Neuronal stem cell (in vitro differentiated cells): ENCODE data around the gene ADNP.

ENCODE experiments used
- DNase-seq: peaks from one replicate; pipeline ENCODE4 v3.0.0-alpha.2; 2013; ENCODE audit warnings: low spot score
- H2AFZ ChIP-seq: one replicate; pipeline ENCODE4 v1.6.1; 2013; ENCODE audit warnings: mild to moderate bottlenecking, low read length, inconsistent platforms
- H2AK5ac ChIP-seq: 2 replicates; pipeline ENCODE4 v1.6.1; 2013; ENCODE audit warnings: low read depth, mild to moderate bottlenecking, inconsistent platforms, low read length, moderate library complexity, mixed read lengths
- H2BK120ac ChIP-seq: 2 replicates; pipeline ENCODE4 v1.6.1; 2013; ENCODE audit warnings: low read depth, mild to moderate bottlenecking, inconsistent platforms, low read length, moderate library complexity, mixed read lengths
- H2BK12ac ChIP-seq: one replicate; pipeline ENCODE4 v1.6.1; 2013; ENCODE audit warnings: low read length, inconsistent platforms
- H2BK15ac ChIP-seq: 2 replicates; pipeline ENCODE4 v1.6.1; 2013; ENCODE audit warnings: mild to moderate bottlenecking, low read length, inconsistent platforms, mixed read lengths
- H2BK5ac ChIP-seq: one replicate; pipeline ENCODE4 v1.6.1; 2013; ENCODE audit warnings: inconsistent platforms, mild to moderate bottlenecking, low read length, moderate library complexity
- H3K14ac ChIP-seq: one replicate; pipeline ENCODE4 v1.6.1; 2013; ENCODE audit warnings: low read length, inconsistent platforms
- H3K18ac ChIP-seq: 2 replicates; pipeline ENCODE4 v1.6.1; 2013; ENCODE audit warnings: low read length, inconsistent platforms
- H3K23ac ChIP-seq: 2 replicates; pipeline ENCODE4 v1.6.1; 2013; ENCODE audit warnings: low read depth, mild to moderate bottlenecking, mixed read lengths, low read length, inconsistent platforms; ENCODE audit not compliant: poor library complexity
- H3K27ac ChIP-seq: replicated peaks from 3 replicates; pipeline ENCODE4 v1.5.1; 2013; ENCODE audit warnings: low read length, inconsistent platforms
- H3K27me3 ChIP-seq, 3 experiments: 2 replicates each; pipeline ENCODE4 v1.6.1; 2013; ENCODE audit warnings: low read length in 3 of 3, mild to moderate bottlenecking in 2 of 3, inconsistent platforms in 1 of 3, low read depth in 1 of 3, mixed read lengths in 1 of 3, moderate library complexity in 1 of 3; ENCODE audit not compliant: control insufficient read depth in 3 of 3, insufficient read depth in 3 of 3
- H3K36me3 ChIP-seq, 2 donors: replicated peaks in 1 of 2; 2 replicates each; pipeline ENCODE4 v1.6.1; 2013; ENCODE audit warnings: low read length in 2 of 2; ENCODE audit not compliant: control insufficient read depth in 2 of 2, insufficient read depth in 2 of 2
- H3K4ac ChIP-seq: 2 replicates; pipeline ENCODE4 v1.6.1; 2013; ENCODE audit warnings: inconsistent platforms, mild to moderate bottlenecking, low read length, moderate library complexity
- H3K4me1 ChIP-seq, 2 donors: 1 replicate in 1 of 2; 2 replicates in 1 of 2; pipeline ENCODE4 v1.6.1; 2013; ENCODE audit warnings: low read length in 2 of 2, low read depth in 1 of 2; ENCODE audit not compliant: control insufficient read depth in 2 of 2, insufficient read depth in 1 of 2
- H3K4me2 ChIP-seq: one replicate; pipeline ENCODE4 v1.6.1; 2013; ENCODE audit warnings: mild to moderate bottlenecking, low read length, inconsistent platforms; ENCODE audit not compliant: insufficient read depth, poor library complexity, severe bottlenecking
- H3K4me3 ChIP-seq, 2 donors: 2 replicates each; pipeline ENCODE4 v1.5.1; 2013; ENCODE audit warnings: low read length in 2 of 2, mild to moderate bottlenecking in 2 of 2, inconsistent platforms in 1 of 2, moderate library complexity in 1 of 2
- H3K79me1 ChIP-seq: one replicate; pipeline ENCODE4 v1.6.1; 2013; ENCODE audit warnings: low read depth, mild to moderate bottlenecking, inconsistent platforms, low read length, moderate library complexity
- H3K9ac ChIP-seq: one replicate; pipeline ENCODE4 v1.6.1; 2013; ENCODE audit warnings: mild to moderate bottlenecking, low read depth, low read length, inconsistent platforms; ENCODE audit not compliant: poor library complexity
- H3K9me3 ChIP-seq, 2 donors: replicated peaks in 1 of 2; 2 replicates each; pipeline versions ENCODE3 to v1.6.1; 2013; ENCODE audit warnings: low read length in 2 of 2, mild to moderate bottlenecking in 2 of 2, inconsistent platforms in 1 of 2, low read depth in 1 of 2, mixed read lengths in 1 of 2, moderate library complexity in 1 of 2; ENCODE audit not compliant: control insufficient read depth in 2 of 2, insufficient read depth in 1 of 2
- H4K8ac ChIP-seq: one replicate; pipeline ENCODE4 v1.6.1; 2013; ENCODE audit warnings: low read depth, mild to moderate bottlenecking, inconsistent platforms, low read length, moderate library complexity
- H4K91ac ChIP-seq: one replicate; pipeline ENCODE4 v1.6.1; 2013; ENCODE audit warnings: low read length, low read depth, mild to moderate bottlenecking, inconsistent platforms; ENCODE audit not compliant: poor library complexity
- WGBS, 2 donors: extraction: QIAGEN DNeasy Blood & Tissue Kit; methylation state at CpG; one replicate each; pipeline ENCODE4 v1.1.7; 2013; ENCODE audit warnings: missing lambda C conversion rate in 2 of 2, mixed read lengths in 1 of 2; ENCODE audit not compliant: insufficient read length in 2 of 2, insufficient replicate concordance in 1 of 2; ENCODE audit errors: extremely low coverage in 2 of 2; 5-methylcytosine and 5-hydroxymethylcytosine counted together

Gene ADNP

DNA sequence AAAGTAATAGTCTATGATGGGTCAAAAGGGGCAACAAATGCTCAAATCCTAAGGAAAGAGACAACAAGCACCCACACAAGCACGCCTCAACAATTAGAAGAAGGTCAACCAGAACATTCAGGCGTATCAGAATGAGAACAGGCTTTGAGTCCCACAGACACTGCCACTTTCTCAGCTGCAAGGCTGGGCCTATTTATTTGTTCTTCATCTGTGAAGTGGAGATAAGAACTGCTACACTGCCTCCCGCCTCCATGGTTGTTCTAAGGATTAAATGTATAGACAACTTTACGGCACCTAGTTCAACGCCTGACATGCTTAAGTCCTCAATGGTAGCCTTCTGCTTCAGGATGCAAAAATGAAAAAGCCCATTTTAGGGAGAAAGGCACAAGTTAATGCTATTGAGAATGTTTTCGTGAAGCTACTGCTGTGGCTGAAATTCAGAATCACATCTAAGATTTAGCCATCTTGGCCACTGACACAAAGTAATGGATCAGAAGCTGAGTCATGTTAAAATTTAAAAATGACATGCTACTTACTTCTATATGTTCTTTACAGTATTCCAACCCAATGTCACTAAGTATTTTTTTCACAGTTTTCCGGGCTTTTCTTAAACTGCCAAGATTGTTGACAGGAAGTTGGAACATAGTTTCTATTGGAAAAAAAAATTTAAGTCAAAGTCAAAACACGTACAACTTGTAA lies 27.7 kb downstream of the ADNP start:
- Histone ChIP-seq H2BK5ac (no peak overlapping the region), H3K27ac (no peak overlapping the region), H3K9ac (no peak overlapping the region), H4K8ac (no peak overlapping the region), H3K4me2 (no peak overlapping the region), H3K14ac (no peak overlapping the region), H3K9me3 (no peaks in the 10 kb centered on the region), H3K4me3 (no peak overlapping the region), H3K79me1 (no peaks in the 10 kb centered on the region), H2AFZ (no peak overlapping the region), H3K27me3 (peaks cover 0 to 1% (median 0%) of the 10 kb centered on the region in 3 experiments), H2BK120ac (no peak overlapping the region), H2BK12ac (no peak overlapping the region), H2BK15ac (no peak overlapping the region), H3K23ac (no peak overlapping the region), H3K18ac (no peak overlapping the region), H2AK5ac (no peak overlapping the region), H3K36me3 (peaks cover 20 to 92% of the 10 kb centered on the region in 2 donors), H4K91ac (no peak overlapping the region), H3K4ac (no peak overlapping the region), H3K4me1 (peaks cover 0 to 1% of the 10 kb centered on the region in 2 donors)
- no CpG with 5 or more reads among the region's 8 CpGs for WGBS, 2 donors
- no peak for DNase-seq

DNA sequence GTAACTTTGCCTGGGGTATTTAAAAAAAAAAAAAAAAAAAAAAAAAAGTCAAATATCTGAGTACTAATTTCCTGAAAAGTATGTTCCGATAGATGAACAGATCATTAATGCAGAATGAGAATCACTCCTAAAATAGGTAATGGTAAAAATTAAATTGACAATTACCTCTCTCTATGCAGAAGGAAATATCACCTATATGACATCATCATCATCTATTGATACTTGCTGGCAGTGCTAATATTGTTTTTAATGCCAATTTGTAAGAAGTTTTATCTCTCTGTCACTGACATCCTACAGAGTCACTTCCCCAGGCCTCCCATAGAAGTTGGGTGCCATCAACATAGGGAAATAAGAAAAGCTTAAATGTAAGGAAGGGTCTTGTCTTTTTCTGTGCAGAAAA lies 29.9 kb downstream of the ADNP start:
- H3K9me3 ChIP-seq, result no peaks in the 10 kb centered on the region
- H2AFZ ChIP-seq, result no peak overlapping the region
- peaks cover 0 to 1% (median 0%) of the 10 kb centered on the region in 3 experiments for H3K27me3 ChIP-seq
- no peak overlapping the region for H3K9ac ChIP-seq
- H2BK120ac ChIP-seq, result no peak overlapping the region
- no peaks in the 10 kb centered on the region for H3K79me1 ChIP-seq
- peaks cover 32 to 99% of the 10 kb centered on the region in 2 donors for H3K36me3 ChIP-seq
- no peak overlapping the region for H3K14ac ChIP-seq
- no peak overlapping the region for H3K18ac ChIP-seq
- no peak overlapping the region for H3K4ac ChIP-seq
- no peak overlapping the region for H2BK15ac ChIP-seq
- no peak overlapping the region for H4K91ac ChIP-seq
- WGBS, 2 donors, result no CpG with 5 or more reads among the region's 1 CpG
- H3K4me1 ChIP-seq, result no peaks in the 10 kb centered on the region
- no peak overlapping the region for H2AK5ac ChIP-seq
- no peak overlapping the region for H3K4me2 ChIP-seq
- H2BK5ac ChIP-seq, result no peak overlapping the region
- DNase-seq, result no peak
- no peak overlapping the region for H2BK12ac ChIP-seq
- H3K4me3 ChIP-seq, result no peak overlapping the region
- no peak overlapping the region for H3K23ac ChIP-seq
- H4K8ac ChIP-seq, result no peak overlapping the region
- no peak overlapping the region for H3K27ac ChIP-seq

DNA sequence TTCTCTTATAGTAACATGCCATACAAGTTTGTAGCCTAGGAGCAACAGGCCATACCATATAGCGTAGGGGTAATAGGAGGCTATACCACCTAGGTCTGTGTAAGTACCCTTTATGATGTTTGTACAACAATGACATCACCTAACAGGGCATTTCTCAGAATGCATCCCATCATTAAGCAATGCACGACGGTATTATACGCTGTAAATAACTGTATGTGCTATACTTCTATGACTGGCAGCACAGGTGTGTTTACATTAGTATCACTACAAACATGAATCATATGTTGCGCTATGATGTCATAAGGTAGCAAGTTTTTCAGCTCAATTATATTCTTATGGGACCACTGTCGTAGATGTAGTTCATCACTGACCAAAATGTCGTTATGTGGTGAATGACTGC lies 31.0 kb downstream of the ADNP start:
- peaks cover 0 to 1% (median 0%) of the 10 kb centered on the region in 3 experiments for H3K27me3 ChIP-seq
- H3K36me3 ChIP-seq, result peaks cover 32 to 100% of the 10 kb centered on the region in 2 donors
- no peaks in the 10 kb centered on the region for H3K79me1 ChIP-seq
- H3K4me1 ChIP-seq, result no peaks in the 10 kb centered on the region
- no peak overlapping the region for H3K27ac ChIP-seq
- no peak for DNase-seq
- no peak overlapping the region for H2BK12ac ChIP-seq
- no peak overlapping the region for H3K9ac ChIP-seq
- H3K14ac ChIP-seq, result no peak overlapping the region
- no CpG with 5 or more reads among the region's 7 CpGs for WGBS, 2 donors
- H3K4me3 ChIP-seq, result no peak overlapping the region
- no peak overlapping the region for H2AFZ ChIP-seq
- H2BK15ac ChIP-seq, result no peak overlapping the region
- no peak overlapping the region for H3K23ac ChIP-seq
- no peak overlapping the region for H4K8ac ChIP-seq
- no peak overlapping the region for H4K91ac ChIP-seq
- H2AK5ac ChIP-seq, result no peak overlapping the region
- H2BK5ac ChIP-seq, result no peak overlapping the region
- no peak overlapping the region for H2BK120ac ChIP-seq
- H3K9me3 ChIP-seq, result no peaks in the 10 kb centered on the region
- H3K4ac ChIP-seq, result no peak overlapping the region
- H3K4me2 ChIP-seq, result no peak overlapping the region
- H3K18ac ChIP-seq, result no peak overlapping the region

DNA sequence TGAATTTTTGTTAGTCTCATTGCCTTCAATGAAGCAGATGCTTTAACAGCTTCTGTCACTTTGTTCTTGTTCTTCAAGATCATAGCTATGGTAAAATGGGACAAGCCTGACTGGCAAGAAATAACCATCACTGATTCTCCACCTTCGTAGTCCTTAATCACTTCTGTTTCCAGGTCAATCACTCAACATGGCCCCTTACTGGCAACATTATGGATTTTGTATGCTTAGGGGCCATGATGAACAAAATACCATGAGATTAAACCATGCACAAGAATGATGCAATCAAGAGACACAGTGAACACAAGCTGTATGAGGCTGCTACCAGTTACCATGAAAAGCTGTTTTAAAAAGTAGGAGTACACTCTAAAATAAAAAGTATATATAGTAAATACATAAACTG lies 32.8 kb downstream of the ADNP start:
- Histone ChIP-seq H3K27me3 (peaks cover 0 to 1% (median 0%) of the 10 kb centered on the region in 3 experiments), H2BK120ac (no peak overlapping the region), H3K79me1 (peaks cover 1% of the 10 kb centered on the region), H3K4ac (no peak overlapping the region), H4K91ac (no peak overlapping the region), H3K9me3 (no peaks in the 10 kb centered on the region), H2BK12ac (no peak overlapping the region), H2BK15ac (no peak overlapping the region), H4K8ac (no peak overlapping the region), H3K9ac (no peak overlapping the region), H3K36me3 (peaks cover 43 to 100% of the 10 kb centered on the region in 2 donors), H3K4me3 (no peak overlapping the region), H3K18ac (no peak overlapping the region), H2AFZ (no peak overlapping the region), H3K23ac (no peak overlapping the region), H2AK5ac (no peak overlapping the region), H3K4me2 (no peak overlapping the region), H3K27ac (no peak overlapping the region), H2BK5ac (no peak overlapping the region), H3K4me1 (no peaks in the 10 kb centered on the region), H3K14ac (no peak overlapping the region)
- no peak for DNase-seq
- WGBS, 2 donors, result no CpG with 5 or more reads among the region's 1 CpG
